Upper lobe of right lung (tissue), 1 donor: Measurements from ENCODE around the gene SLC25A13. TPM values are rescaled to one million over a fixed set of nuclear protein-coding genes. Genes with fewer than 3 reads are reported as not detected.

ENCODE experiments used
- ATAC-seq: fragments of 200-7000 bp; cut with Tn5 transposase; one replicate; pipeline ENCODE4 v1.9.1; 2020; ENCODE audit warnings: mild to moderate bottlenecking, moderate library complexity
- DNase-seq: peaks from one replicate; pipeline ENCODE4 v3.0.0-alpha.2; 2020
- H3K27ac ChIP-seq: fragments of 200-600 bp; one replicate; pipeline ENCODE4 v1.8.0; 2022
- H3K27me3 ChIP-seq: fragments of 200-600 bp; one replicate; pipeline ENCODE4 v1.8.0; 2022; ENCODE audit warnings: mild to moderate bottlenecking
- H3K36me3 ChIP-seq: fragments of 200-600 bp; one replicate; pipeline ENCODE4 v1.8.0; 2022
- H3K4me1 ChIP-seq: fragments of 200-600 bp; one replicate; pipeline ENCODE4 v1.8.0; 2022
- H3K4me3 ChIP-seq: fragments of 200-600 bp; one replicate; pipeline ENCODE4 v1.8.0; 2022; ENCODE audit warnings: mild to moderate bottlenecking
- H3K9me3 ChIP-seq: fragments of 200-600 bp; one replicate; pipeline ENCODE4 v1.8.0; 2022
- intact Hi-C: fragments of 100-400 bp; cut with DNase I; formaldehyde crosslinking; loops from one replicate; pipeline ENCODE4 v1.11.0; 2022
- total RNA-seq: library from RNA; stranded (reverse); fragmentation: NEBNext Ultra II Directional; extraction: Animal tissue kit (Norgen Biotek cat#: 25700); gene quantifications from one replicate; pipeline ENCODE4 v1.2.1, GENCODE V29; 2021
- TF ChIP-seq, protein P1 (sequence below): fragments of 200-600 bp; IDR thresholded peaks from one replicate; pipeline ENCODE4 v1.8.0; 2022; ENCODE audit warnings: antibody characterized with exemption
- donor health status: DM: no; HTN: yes; CAD: no; lungs with severe emphysema.

SLC25A13 gene
- total RNA-seq, 1 donor from 2014 or later = 34.5 TPM

DNA sequence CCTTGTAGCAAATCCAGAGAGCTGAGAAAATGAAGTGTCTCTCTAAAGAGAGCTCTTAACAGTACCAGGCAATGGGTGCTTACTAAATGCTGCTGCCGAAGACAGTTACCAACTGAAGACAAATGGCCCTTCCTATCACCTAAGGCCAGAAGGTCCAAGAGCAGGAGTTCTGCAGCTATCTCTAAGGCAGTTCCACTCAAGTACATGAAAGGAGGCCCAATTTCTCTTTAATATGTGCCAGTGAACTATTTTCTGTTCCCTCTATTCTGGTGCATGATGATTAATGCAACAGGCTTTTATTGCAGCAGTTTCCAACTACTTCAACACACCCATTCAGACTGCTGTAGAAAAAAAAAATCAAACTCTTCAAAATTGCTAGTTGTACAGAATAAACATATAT lies 122.5 kb downstream of the SLC25A13 start:
- intact Hi-C loops = no loop called here
- no peaks in the 10 kb centered on the region for H3K4me1 ChIP-seq
- H3K36me3 ChIP-seq = no peaks in the 10 kb centered on the region
- H3K27me3 ChIP-seq = no peaks in the 10 kb centered on the region
- H3K27ac ChIP-seq = no peak overlapping the region
- TF ChIP-seq, protein P1, sequence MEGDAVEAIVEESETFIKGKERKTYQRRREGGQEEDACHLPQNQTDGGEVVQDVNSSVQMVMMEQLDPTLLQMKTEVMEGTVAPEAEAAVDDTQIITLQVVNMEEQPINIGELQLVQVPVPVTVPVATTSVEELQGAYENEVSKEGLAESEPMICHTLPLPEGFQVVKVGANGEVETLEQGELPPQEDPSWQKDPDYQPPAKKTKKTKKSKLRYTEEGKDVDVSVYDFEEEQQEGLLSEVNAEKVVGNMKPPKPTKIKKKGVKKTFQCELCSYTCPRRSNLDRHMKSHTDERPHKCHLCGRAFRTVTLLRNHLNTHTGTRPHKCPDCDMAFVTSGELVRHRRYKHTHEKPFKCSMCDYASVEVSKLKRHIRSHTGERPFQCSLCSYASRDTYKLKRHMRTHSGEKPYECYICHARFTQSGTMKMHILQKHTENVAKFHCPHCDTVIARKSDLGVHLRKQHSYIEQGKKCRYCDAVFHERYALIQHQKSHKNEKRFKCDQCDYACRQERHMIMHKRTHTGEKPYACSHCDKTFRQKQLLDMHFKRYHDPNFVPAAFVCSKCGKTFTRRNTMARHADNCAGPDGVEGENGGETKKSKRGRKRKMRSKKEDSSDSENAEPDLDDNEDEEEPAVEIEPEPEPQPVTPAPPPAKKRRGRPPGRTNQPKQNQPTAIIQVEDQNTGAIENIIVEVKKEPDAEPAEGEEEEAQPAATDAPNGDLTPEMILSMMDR = no peak
- H3K4me3 ChIP-seq = no peak overlapping the region
- ATAC-seq (no peak), DNase-seq (no peak)
- no peaks in the 10 kb centered on the region for H3K9me3 ChIP-seq

DNA sequence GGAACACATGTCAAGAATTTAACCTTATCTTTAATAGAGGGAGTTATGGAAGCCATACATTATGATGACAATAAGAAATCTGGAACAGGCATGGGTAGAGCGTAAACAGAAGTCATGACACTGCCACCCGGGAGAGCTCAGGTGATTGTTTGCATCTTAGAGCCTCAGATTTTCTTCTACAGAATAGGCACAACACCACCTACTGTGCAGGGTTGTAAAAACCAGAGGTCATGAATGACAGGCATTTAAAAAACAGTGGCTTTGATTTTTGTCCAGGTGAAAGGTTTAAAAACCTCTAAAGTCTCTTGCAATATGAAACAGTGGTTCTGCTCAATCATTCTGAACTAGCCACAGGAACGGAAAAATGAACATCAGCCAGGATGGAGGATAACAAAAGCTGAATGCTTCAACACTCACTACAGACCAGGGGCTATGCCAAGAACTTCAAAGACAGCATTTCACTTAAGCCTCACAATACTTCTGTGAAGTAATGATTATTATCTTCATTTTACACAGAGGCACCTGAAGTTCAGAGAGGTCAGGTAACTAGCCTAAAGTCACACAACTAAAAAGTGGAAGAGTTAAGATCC lies 123.8 kb downstream of the SLC25A13 start:
- Histone ChIP-seq H3K4me1 (no peaks in the 10 kb centered on the region), H3K36me3 (peaks cover 5% of the 10 kb centered on the region), H3K9me3 (no peaks in the 10 kb centered on the region), H3K27me3 (no peaks in the 10 kb centered on the region), H3K27ac (no peak overlapping the region), H3K4me3 (no peak overlapping the region)
- intact Hi-C loops = no loop called here
- DNase-seq = no peak
- TF ChIP-seq, protein P1 = no peak
- no peak for ATAC-seq

DNA sequence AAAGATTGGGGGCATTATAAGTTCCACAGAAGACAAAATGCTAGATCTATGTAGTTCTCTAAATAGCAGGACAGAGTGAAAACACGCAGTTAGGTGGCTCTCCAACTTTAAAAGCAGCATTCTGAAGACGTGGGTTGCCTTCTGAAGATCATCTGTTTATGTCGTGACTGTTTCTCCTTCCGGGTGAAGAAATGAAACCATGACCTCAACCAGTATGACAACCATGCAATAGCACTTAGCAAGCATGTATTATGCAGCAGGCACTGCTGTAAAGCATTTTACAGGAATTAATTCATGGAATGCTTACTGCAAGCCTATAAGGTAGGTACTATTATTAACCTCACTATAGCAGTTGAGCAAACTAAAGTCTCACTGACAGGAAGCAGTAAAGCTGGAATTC lies 125.2 kb downstream of the SLC25A13 start:
- H3K27ac ChIP-seq = no peak overlapping the region
- DNase-seq (no peak), ATAC-seq (no peak)
- no peaks in the 10 kb centered on the region for H3K9me3 ChIP-seq
- no peaks in the 10 kb centered on the region for H3K4me1 ChIP-seq
- TF ChIP-seq, protein P1 = no peak
- H3K4me3 ChIP-seq = no peak overlapping the region
- no peaks in the 10 kb centered on the region for H3K27me3 ChIP-seq
- intact Hi-C loops = no loop called here
- peaks cover 15% of the 10 kb centered on the region for H3K36me3 ChIP-seq

DNA sequence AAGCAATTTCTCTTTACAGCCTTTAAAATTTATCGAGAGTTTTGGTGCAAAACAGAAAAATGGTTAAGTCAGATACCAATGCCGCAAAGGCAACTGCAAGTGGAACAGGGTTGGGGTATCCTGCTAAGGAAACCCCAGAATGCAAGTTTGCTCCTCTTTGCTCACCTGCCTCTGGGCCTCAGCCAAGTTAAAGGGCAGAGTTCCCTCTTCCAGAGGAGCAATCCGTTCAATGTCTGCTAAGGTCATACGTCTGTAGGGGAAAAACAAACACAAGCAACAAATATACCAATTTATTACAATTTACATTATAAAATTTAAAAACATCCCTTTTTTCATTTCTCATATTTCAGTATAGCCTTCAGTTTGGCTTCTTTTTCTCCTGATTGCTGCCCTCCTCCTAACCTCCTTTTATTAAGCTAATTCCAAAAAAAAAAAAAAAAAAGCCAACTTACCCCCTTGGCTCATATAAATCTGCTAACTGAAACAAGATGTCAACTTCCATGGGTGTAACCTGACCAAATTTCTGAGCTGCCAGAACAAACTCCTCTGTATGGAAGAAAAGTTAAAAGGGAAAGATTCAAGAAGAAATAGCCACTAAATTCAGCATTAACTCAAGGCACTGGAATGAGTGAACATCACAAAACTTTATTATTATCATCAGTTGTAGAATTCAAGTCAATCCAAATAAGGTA lies 132.6 kb downstream of the SLC25A13 start:
- Histone ChIP-seq H3K4me1 (peaks cover 4% of the 10 kb centered on the region), H3K27me3 (no peaks in the 10 kb centered on the region), H3K9me3 (no peaks in the 10 kb centered on the region), H3K4me3 (no peak overlapping the region), H3K36me3 (peaks cover 49% of the 10 kb centered on the region), H3K27ac (peak overlapping the region; percentile 11)
- ATAC-seq (no peak), DNase-seq (no peak)
- intact Hi-C loops = no loop called here
- TF ChIP-seq, protein P1 = no peak

DNA sequence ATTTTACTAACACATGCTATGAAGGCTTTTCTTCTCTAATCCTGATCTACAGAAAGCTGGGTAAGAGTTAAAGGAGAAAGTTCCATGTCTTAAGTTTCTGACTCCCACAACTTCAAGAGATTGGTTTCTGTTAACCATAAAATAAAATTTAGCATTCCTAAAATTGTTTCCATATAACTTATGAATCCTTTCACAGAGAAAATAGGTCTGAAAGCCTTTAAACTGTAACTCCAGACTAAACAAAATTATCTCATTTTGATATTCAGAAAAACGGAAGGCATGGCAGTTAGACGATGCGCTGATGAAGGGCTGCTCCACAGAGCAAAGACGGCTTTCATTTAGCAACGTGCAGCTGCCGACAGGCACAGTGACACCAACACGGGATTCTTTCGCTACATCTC lies 133.3 kb downstream of the SLC25A13 start:
- no peaks in the 10 kb centered on the region for H3K9me3 ChIP-seq
- peaks cover 53% of the 10 kb centered on the region for H3K36me3 ChIP-seq
- H3K27ac ChIP-seq = peak overlapping the region; percentile 11
- DNase-seq (no peak), ATAC-seq (no peak)
- H3K4me1 ChIP-seq = peaks cover 4% of the 10 kb centered on the region
- H3K27me3 ChIP-seq = no peaks in the 10 kb centered on the region
- TF ChIP-seq, protein P1 = no peak
- intact Hi-C loops = no loop called here
- H3K4me3 ChIP-seq = no peak overlapping the region
